ENCODE results near the gene CD247. TPM values are rescaled to one million over a fixed set of nuclear protein-coding genes. Genes with fewer than 3 reads are reported as not detected.

Gene CD247
- total and polyA plus RNA-seq, 9 of the 15 experiments (the other 6 are each of a cell fraction or from before 2014, with no cell fraction given): 0.08 to 0.42 (median 0.28) TPM; not detected in 5

DNA sequence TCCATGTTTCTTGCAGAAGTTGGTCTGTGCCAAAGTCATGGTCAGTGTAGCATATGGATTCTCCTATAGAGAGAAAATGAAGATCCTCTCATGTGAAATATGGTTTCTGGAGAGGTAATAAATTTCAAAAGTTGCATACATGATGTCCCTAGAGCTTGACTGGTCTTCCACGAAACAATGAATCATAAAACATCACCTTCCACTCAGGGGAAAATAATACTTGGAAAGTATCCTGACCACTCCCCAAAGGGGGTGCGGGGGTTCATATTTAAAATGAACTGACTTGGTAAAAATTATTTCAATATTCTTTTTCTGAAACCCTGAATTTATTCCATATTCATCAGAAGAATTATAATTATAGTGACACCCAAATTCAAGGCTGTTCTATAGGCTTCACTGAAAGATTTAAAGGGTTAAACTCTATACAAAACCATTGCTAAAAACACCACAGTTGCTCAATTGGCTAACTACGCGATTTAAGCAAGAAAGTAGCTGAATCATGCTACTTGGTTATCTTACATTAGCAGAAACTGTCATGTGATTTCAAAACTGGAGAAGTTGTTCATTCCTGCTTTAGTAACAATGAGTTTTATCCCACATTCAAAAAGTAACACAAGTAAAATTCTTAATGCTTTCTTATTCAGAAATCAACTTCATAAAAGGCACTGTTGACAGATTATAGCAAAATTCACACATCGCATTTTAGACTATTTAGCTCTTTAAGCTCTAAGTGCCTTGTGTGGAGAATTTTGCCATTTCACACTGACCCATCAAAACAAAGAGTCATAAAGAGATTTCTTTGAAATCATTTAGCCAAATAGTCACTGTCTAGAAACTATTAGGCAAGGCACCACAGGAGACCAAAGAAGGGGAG, 30.0 kb upstream of the CD247 start (continued):
- TF ChIP-seq, protein P1, sequence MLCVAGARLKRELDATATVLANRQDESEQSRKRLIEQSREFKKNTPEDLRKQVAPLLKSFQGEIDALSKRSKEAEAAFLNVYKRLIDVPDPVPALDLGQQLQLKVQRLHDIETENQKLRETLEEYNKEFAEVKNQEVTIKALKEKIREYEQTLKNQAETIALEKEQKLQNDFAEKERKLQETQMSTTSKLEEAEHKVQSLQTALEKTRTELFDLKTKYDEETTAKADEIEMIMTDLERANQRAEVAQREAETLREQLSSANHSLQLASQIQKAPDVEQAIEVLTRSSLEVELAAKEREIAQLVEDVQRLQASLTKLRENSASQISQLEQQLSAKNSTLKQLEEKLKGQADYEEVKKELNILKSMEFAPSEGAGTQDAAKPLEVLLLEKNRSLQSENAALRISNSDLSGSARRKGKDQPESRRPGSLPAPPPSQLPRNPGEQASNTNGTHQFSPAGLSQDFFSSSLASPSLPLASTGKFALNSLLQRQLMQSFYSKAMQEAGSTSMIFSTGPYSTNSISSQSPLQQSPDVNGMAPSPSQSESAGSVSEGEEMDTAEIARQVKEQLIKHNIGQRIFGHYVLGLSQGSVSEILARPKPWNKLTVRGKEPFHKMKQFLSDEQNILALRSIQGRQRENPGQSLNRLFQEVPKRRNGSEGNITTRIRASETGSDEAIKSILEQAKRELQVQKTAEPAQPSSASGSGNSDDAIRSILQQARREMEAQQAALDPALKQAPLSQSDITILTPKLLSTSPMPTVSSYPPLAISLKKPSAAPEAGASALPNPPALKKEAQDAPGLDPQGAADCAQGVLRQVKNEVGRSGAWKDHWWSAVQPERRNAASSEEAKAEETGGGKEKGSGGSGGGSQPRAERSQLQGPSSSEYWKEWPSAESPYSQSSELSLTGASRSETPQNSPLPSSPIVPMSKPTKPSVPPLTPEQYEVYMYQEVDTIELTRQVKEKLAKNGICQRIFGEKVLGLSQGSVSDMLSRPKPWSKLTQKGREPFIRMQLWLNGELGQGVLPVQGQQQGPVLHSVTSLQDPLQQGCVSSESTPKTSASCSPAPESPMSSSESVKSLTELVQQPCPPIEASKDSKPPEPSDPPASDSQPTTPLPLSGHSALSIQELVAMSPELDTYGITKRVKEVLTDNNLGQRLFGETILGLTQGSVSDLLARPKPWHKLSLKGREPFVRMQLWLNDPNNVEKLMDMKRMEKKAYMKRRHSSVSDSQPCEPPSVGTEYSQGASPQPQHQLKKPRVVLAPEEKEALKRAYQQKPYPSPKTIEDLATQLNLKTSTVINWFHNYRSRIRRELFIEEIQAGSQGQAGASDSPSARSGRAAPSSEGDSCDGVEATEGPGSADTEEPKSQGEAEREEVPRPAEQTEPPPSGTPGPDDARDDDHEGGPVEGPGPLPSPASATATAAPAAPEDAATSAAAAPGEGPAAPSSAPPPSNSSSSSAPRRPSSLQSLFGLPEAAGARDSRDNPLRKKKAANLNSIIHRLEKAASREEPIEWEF (CRISPR knock-in tag; IDR thresholded peaks at IDR 0.05): peak; percentile 91
- TF ChIP-seq ZFX (CRISPR knock-in tag; IDR thresholded peaks at IDR 0.05): no peak
- no peak for TF ChIP-seq POLR2AphosphoS5 (IDR thresholded peaks at IDR 0.05; ENCODE audit: control insufficient read depth, insufficient read depth, low read depth, low read length)
- TF ChIP-seq MTF1 (CRISPR knock-in tag; IDR thresholded peaks at IDR 0.05; ENCODE audit: borderline replicate concordance): no peak
- no peak for TF ChIP-seq ZNF140 (CRISPR knock-in tag; IDR thresholded peaks at IDR 0.05)
- TF ChIP-seq TAF7 (tag; IDR thresholded peaks at IDR 0.05): no peak
- TF ChIP-seq BRCA1 (IDR thresholded peaks at IDR 0.05): no peak
- no peak for TF ChIP-seq BRCA1 (CRISPR knock-in tag; IDR thresholded peaks at IDR 0.05)
- no peak for TF ChIP-seq DNMT1 (IDR thresholded peaks at IDR 0.05)
- TF ChIP-seq ADNP (tag; IDR thresholded peaks at IDR 0.05): 0 out of 2 replicates have a peak, but pooled peaks have one; percentile 30
- TF ChIP-seq, protein P2, sequence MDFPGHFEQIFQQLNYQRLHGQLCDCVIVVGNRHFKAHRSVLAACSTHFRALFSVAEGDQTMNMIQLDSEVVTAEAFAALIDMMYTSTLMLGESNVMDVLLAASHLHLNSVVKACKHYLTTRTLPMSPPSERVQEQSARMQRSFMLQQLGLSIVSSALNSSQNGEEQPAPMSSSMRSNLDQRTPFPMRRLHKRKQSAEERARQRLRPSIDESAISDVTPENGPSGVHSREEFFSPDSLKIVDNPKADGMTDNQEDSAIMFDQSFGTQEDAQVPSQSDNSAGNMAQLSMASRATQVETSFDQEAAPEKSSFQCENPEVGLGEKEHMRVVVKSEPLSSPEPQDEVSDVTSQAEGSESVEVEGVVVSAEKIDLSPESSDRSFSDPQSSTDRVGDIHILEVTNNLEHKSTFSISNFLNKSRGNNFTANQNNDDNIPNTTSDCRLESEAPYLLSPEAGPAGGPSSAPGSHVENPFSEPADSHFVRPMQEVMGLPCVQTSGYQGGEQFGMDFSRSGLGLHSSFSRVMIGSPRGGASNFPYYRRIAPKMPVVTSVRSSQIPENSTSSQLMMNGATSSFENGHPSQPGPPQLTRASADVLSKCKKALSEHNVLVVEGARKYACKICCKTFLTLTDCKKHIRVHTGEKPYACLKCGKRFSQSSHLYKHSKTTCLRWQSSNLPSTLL (IDR thresholded peaks at IDR 0.05): no peak
- peak; percentile 83 for TF ChIP-seq CEBPG (CRISPR knock-in tag; IDR thresholded peaks at IDR 0.05)
- TF ChIP-seq CEBPG (tag; conservative IDR thresholded peaks at IDR 0.05 in 1 of 2, IDR thresholded peaks at IDR 0.05 in 1 of 2): peak; percentile 95 to 98
- no peak for TF ChIP-seq ZNF551 (CRISPR knock-in tag; IDR thresholded peaks at IDR 0.05)
- TF ChIP-seq CC2D1A (IDR thresholded peaks at IDR 0.05): no peak
- TF ChIP-seq, protein P3, sequence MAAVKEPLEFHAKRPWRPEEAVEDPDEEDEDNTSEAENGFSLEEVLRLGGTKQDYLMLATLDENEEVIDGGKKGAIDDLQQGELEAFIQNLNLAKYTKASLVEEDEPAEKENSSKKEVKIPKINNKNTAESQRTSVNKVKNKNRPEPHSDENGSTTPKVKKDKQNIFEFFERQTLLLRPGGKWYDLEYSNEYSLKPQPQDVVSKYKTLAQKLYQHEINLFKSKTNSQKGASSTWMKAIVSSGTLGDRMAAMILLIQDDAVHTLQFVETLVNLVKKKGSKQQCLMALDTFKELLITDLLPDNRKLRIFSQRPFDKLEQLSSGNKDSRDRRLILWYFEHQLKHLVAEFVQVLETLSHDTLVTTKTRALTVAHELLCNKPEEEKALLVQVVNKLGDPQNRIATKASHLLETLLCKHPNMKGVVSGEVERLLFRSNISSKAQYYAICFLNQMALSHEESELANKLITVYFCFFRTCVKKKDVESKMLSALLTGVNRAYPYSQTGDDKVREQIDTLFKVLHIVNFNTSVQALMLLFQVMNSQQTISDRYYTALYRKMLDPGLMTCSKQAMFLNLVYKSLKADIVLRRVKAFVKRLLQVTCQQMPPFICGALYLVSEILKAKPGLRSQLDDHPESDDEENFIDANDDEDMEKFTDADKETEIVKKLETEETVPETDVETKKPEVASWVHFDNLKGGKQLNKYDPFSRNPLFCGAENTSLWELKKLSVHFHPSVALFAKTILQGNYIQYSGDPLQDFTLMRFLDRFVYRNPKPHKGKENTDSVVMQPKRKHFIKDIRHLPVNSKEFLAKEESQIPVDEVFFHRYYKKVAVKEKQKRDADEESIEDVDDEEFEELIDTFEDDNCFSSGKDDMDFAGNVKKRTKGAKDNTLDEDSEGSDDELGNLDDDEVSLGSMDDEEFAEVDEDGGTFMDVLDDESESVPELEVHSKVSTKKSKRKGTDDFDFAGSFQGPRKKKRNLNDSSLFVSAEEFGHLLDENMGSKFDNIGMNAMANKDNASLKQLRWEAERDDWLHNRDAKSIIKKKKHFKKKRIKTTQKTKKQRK (IDR thresholded peaks at IDR 0.05; ENCODE audit: borderline replicate concordance, low read depth, low read length): no peak
- peak; percentile 85 to 90 for TF ChIP-seq KDM1A (IDR thresholded peaks at IDR 0.05)
- peak; percentile 96 for TF ChIP-seq SMARCE1 (IDR thresholded peaks at IDR 0.05)
